Cerebellar nuclear complex (tissue), 1 donor: ENCODE data around the gene MISP3.

ENCODE experiments used
- DNase-seq, 2 experiments: peaks; one replicate each; lab custom pipeline; 2025; lab: John Stamatoyannopoulos, UW

The MISP3 gene

DNA sequence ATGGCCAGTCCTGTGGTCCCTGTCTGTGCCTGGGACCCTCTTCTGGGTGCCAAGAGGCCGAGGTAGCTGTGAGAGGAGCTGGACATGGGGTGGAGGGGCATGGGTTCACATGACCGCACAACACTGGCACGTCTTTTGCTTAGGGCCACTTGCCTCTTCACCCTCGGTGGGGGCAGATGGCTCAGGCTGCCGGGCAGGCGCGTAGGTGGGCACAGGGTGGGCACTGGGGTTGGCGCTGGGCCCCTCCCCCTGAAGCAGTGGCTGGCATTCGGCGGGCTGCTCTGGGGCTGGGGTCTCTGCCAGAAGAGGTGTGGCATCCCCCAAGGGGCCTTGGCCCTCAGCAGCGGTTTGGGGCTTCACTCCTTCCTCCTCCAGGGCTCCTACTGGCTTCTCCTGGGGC lies 19.1 kb upstream of the MISP3 start:
- no peak for DNase-seq

DNA sequence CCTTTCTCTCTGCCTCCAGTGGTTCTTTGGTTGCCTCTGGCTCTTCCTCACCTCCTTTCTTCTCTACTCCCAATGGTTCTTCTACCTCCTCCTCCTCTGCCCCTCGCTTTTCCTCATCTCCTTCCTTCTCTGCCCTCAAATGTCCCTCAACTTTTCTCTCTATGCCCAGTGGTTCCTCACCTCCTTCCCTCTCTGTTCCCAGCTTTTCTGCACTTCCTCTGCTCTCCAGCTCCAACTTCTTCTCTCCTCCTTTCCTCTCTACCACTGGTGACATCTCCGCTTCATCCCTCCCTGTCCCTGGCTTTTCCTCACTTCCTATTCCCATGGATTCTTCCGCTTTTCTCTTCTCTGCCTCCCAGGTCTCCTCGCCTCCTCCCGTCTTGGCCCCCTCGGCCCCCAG lies 18.5 kb upstream of the MISP3 start:
- DNase-seq, result no peak

DNA sequence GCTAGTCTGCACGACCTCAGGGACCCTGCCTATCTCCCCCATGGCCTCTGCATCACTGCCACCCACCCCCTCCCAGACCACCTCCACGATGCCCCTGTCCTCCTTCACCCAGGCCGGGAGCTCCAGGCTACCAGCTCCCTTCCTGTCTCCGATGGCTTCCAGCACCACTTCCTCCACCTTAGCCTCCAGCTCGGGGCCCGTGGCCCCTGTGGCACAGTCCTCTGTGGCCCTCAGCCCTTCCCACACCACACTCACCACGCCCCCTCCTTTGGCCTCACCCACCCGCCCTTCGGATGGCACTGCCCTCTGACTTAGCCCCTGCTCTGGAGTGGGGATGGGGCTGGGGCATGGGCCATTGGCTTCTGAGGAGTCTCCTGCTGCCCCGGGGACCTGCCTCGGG lies 17.9 kb upstream of the MISP3 start:
- DNase-seq, result no peak

DNA sequence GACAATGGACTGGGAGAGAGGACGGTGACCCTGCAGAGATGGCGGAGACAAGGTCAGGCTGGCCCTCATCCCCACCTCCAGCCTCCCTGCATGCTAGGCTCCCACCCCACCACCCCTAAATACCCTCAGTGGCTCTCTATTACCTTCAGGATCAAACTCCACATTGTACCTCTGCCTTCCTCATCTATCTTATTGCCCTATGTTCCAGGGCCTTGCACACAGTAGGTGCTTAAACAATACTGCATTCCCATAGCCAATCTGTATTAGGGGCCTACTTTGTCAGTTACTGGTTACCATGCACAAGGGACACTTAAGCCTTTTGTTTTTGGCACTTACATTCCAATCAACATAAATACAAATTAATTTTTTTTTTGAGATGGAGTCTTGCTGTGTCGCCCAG lies 17.2 kb upstream of the MISP3 start:
- DNase-seq, result no peak

DNA sequence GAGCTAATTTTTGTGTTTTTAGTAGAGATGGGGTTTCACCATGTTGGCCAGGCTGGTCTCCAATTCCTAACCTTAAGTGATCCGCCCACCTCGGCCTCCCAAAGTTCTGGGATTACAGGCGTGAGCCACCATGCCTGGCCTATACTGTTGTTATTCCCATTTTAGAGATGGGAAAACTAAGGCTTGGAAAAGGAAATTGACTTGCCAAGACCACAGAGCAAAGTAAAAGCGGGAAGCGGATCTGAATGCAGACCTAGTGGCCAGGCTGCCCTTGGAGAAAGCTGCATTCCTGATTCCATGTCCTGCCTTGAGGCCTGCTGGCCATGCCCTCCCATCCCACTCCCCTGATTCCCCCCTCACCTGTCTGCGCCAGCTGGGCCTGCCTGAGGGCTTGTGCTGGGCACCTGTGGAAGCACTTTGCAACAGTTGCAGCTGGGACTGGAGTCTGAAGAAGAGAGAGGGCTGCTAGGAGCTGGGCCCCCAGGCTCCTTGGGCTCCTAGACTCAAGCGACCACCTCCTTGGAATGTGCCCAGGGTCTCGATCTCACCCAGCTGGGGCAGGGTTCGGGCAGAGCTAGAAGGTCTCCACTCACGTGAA lies 16.4 kb upstream of the MISP3 start:
- no peak for DNase-seq

DNA sequence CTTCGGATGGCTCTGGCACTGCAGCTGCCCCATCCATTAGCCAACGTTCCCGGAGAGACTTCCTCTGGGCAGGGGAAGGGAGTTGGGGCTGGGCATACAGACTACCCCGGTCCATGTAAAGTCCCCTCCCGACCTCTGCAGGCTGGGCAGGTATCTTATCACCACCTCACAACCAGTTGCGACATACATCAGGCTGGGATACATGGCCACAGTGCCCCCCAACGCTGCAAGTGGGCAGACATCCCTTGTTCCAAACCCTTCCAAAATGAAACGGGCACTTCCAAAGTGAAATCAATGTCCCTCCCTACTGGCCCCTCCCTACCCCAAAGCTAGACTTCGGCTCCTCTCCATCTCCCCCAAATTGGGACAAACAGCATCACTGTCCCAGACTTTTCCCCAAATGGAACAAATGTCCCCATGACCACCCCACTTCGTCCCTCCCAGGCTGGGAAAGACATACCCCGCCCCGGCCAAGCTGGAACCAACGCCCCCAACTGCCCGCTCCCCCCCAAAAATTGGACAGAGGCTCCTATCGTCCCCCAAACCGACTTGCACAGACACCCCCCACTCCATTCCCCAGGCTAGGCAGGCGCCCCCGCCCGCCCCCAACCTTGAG lies 15.7 kb upstream of the MISP3 start:
- DNase-seq, result no peak

DNA sequence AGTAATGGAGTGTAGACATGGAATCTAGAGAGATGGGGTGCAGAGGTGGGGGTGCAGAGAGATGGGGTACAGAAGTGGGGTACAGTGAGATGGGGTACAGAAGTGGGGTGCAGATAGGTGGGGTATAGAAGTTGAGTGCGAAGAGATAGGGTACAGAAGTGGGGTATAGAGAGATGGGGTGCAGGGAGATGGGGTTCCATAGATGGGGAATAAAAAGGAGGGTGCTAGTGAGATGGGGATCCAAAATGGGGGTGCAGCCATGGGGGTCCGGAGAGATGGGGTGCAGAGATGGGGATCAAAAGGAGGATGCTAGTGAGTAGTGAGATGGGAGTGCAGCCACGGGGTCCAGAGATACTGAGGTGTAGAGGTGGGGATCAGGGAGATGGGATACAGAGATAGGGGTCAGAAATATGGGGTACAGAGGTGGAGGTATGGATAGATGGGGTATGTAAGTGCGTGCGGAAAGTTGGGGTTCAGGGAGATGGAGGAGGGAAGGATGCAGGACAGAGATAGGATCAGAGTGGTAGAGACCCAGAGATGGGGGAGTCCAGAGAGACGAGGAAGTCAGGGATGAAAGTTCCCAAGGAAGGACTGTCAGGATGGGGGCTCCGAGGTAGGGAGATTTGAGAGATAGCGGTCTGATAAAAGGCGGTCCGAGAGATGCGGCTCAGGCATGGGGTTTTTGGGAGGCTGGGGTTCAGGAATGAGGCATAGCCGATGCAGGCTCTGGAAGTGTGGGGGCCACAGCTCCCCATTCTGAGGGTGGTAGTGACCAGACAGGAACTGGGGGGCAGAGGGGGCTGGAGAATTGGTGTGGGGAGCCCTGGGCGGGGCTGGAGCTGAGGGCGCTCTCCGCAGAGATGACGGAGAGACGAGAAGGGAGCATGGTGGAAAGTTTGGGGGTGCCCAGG lies 14.1 kb upstream of the MISP3 start:
- no peak for DNase-seq

DNA sequence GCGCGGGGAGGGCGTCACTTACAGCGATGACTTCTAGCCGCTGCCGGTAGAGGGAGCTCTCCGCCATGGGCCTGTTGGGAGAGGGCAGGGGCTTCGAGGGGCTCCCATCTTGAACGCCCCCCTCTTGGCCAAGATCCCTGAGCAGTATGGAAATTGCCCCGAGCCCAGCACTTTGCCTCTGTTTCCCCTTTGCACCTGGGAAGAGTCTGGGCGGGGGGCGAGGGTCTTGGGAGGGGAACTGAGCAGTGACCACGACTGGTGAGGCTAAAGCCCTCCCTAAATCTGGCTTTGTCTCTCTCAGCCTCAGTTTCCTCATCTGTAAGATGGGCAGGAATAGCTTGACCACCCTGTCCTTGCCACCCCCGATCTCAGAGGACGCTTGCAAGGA lies 13.5 kb upstream of the MISP3 start:
- no peak for DNase-seq

DNA sequence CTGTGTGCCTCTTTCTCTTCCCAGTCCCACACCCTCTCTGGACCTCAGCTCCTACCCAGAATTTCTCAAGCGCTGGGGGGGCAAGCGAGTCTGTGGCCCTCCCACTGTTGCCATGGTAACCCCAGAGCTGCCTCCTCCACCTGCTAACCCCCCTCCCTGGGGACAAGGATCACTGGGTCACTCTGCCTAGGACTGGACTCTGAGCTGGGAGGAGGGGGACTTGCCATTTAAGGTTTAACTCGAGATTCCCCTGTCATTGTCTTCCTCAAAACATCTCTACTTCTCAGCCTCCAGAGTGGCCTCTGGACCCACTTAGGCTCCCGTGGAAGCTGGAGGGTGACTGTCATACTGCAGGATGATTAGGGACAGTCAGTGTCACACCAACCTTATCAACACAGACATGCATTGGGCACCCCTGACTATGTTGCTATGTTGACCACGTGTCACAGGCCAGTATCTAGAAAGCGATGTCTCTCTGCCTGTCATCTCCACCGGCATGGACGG lies 12.9 kb upstream of the MISP3 start:
- DNase-seq, result no peak

DNA sequence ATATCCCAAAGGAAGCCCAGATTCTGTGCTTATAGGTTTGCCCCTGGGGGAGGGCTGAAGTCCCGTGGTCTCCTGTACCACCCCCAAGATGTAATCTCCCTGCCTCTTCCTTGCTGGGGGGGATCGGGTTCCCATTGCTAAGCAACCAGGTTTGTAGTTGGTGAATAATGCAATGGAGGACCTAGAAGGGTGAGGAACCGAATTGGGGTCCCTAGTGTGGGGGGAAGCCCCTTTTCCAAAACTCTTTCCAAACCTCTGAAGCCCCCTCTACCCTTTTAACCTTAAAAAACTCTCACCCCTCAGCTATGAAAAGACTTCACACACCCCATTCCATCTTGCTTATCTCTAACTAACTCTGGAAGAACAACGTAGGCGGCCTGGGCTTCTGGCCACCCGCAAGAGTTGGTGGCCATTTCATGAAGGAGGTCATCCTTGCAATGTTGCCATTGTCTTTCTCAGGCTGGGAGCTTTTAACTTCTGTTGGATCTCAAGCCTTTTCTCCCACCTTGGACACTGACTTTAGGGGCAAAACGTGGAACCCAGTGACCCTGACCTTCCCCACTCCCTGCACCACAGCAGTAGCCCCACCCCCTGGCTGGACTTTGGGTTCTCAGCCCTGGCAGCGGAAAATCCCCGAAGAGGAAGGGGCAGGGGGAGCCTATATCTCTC lies 11.4 kb upstream of the MISP3 start:
- DNase-seq, result no peak

DNA sequence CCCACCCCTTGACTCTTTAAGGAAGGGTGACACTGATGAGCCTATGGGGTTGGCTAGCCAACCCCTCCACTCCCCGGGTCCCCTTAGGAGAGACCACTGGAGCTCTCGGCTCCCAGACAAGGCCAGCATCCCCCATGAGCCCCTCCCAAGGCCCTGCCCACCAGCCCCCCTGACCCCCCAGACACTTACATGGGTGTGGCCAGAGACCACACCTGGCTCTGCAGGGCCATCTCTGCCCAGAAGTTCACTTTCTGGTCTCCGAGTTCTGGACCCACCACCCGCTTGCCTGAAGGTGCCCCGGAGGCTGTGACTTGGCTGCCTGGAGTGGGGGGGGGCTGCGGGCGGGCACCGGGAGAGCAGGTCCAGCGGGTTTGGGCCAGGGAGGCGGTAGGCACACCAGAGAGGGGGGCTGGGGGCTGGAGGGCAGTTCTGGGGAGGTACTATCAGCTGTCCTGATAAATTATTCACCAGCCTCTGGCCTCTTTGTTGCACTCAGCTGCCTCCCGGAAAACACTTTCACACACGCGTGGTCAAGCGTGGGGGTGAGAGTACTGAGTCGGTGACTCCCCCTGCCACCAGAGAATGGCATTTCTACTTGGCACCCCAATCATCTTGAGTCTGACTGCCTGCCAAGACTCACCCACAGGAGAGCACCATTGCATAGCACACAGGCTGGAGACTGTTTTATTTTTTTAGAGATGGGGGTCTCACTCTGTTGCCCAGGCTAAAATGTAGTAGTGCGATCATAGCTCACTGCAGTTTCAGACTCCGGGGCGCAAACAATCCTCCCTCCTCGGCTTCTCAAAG lies 10.6 kb upstream of the MISP3 start, which contains the start of gene PALM3:
PALM3 (minus strand) TSS at position 326 of the 807 bp plus-strand sequence; CDS start at position 230, 96 bp downstream.
- DNase-seq, result no peak

DNA sequence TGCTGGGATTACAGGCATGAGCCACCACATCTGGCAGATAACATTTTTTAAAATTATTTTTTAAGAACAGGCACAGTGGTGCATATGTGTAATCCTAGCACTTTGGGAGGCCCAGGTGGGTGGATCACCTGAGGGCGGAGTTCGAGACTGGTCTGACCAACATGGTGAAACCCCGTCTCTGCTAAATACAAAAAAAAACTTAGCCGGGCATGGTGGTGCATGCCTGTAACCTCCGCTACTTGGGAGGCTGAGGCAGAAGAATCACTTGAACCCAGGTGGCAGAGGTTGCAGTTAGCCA lies 10.1 kb upstream of the MISP3 start:
- DNase-seq, result no peak

DNA sequence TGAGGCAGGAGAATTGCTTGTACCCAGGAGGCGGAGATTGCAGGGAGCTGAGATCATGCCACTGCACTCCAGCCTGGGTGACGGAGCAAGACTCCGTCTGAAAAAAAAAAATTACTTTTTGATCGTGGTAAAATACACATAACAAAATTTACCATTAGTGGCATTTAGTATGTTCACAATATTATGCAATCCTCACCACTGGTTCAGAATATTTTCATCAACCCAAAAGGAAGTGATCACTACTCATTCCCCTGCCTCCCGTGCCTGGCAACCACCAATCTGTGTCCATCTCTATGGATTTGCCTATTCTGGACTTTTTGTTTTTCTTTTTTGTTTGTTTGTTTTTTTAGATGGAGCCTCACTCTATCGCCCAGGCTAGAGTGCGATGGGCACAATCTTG lies 9.5 kb upstream of the MISP3 start:
- no peak for DNase-seq

DNA sequence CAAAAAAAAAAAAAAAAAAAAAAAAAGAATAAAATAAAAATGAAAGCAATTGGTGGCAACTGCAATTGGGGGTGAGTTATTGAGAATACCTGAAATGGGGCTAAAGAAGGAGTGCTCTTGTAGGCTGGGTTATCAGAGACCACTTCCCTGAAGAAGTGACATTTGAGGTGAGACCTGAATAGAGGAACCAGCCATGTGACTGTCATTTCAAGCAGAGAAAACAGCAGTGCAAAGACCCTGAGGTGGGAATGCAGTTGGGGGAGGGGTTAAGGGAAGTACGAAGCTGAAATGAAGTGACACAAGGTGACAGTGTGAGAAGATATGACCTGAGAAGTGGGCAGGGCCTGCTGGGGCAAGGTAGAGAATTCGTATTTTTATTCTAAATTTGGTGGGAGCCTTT lies 6.5 kb upstream of the MISP3 start:
- no peak for DNase-seq

DNA sequence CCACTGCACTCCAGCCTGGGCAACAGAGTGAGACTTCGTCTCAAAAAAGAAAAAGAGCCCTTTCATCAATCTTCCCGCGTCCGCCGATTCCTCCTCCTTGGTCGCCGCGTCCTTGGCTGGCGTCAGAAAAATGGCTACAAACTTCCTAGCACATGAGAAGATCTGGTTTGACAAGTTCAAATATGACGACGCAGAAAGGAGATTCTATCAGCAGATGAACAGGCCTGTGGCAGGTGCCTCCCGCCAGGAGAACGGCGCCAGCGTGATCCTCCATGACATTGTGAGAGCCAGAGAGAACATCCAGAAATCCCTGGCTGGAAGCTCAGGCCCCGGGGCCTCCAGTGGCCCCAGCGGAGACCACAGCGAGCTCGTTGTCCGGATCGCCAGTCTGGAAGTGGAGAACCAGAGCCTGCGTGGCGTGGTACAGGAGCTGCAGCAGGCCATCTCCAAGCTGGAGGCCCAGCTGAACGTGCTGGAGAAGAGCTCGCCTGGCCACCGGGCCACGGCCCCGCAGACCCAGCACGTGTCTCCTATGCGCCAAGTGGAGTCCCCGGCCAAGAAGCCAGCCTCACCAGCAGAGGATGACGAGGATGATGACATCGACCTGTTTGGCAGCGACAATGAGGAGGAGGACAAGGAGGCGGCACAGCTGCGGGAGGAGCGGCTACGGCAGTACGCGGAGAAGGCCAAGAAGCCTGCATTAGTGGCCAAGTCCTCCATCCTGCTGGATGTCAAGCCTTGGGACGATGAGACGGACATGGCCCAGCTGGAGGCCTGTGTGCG lies 2.1 kb upstream of the MISP3 start:
- DNase-seq, result no peak

DNA sequence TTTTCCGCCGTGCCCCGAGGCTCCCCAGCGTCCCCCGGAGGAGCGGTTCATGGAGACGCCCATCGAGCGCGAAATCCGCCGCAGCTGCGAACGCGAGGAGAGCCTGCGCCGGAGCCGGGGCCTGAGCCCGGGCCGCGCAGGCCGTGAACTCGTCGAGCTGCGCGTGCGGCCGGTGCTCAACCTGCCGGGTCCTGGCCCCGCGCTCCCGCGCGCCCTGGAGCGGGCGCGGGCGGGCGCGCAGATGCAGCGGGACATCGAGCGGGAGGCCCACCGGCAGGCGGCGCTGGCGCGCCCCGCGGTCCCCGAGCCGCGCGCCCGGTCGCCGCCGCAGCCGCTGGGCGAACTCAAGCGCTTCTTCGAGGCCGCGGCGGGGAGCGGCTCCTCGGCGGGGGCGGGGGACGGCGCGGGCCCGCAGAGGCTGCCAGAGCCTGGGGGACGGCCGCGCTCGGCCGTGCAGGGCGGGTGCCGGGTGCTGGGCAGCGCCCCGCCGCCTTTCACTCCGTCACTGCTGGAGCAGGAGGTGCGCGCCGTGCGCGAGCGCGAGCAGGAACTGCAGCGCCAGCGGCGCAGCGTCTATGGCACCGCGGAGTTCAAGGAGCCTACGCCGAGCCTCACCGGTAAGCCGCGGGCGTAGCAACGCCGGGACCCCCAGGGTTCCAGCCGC lies 807 bp downstream of the MISP3 start:
- no peak for DNase-seq

DNA sequence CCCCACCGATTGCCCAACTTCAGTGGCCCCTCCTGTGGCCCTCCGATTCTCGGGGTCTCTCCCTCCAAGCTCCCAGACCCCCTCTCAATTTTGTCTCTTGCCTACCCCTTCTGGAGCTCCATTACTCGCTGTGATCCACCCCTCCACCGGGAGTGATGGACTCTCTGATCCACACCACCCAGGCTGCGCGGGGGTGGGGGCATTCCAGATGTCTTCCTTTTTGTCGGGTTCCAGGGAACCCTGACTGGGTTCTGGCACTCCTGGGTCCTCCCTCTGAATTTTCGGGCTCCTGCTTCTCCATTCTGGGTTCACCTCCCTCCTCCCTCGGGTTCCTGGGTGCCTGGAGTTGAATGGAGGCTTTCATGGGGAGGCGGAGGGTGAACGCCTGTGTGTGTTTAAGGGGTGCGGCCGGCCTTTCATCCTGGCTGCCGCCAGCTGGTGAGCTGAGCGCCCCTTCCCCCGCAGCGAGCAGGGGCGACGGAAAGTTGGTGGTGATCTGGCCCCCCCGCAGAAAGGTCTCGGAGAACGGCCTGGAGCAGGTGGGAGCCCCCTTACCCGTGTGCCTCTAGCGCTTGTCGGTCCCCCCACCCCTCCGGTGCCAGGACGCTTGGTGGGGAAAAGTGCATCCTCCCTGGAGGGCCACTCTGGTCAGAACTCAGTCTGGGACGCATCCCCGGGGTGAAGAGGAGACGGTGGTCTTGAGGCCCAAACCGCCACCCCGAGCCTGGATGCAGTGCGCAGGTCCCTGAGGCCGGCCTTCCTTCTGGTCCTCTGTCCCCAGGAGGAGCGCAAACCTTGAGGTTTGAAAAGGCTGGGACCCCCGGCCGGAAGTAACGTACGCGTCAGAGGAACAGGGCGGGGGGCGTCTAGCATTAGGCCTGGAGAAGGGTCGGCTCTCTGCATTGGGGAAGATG lies 1.6 kb downstream of the MISP3 start:
- DNase-seq, result no peak

DNA sequence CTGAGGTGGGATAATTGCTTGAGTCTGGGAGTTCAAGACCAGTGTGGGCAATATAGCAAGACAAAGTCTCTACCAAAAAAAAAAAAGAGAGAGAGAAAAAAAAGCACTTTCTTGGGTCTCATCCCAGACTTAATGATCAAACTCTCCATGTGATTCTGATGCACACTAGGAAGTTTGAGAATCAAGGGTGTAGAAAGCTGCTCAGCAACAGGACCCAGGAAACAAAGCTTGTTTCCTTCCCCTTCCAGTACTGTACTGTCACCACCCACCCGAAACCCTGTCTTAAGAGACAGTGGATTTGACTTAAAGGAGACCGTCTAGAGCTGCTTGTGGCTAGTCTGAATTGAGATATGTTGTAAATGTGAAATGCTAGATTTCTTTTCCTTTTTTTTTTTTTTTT lies 5.8 kb downstream of the MISP3 start:
- DNase-seq, result no peak
